ENCODE data around the gene UBAC1.
"Not testable (repeated sequence)": the region's sequence is repeated elsewhere in the genome, so short reads cannot be mapped to it uniquely, and the experiment has no call there.

UBAC1 gene

GRCh38 chr9:135896205-135896604 is 65.0 kb downstream of the UBAC1 start:
- no peak for DNase-seq

DNA sequence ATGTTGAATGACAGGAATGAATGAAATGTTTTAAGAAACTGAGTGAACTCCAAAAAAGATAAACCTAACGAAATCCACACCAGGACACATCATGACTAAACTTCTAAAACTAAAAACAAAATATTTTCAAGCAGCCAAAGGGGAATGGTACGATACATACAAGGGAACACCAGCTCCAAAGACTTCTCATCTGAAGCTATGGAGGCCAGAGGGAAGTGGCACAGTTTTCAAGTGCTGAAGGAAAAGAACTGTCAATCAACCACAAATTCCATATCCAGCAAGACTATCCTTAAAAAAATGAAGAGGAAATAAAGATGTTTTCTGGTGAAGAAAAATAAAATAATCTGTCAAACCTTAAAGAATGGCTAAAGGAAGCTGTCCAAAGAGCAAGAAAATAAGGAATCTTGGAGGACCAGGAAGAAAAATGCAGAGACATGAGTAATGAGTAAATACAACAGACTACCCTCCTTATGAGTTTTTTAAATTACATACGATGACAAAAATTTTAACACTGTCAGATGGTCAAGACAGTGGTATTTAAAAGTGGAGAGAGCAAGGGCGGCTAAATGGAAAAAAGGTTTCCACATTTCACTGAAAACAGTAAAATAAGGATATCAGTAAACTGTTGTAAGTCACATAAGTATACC is 65.8 kb downstream of the UBAC1 start:
- no peak for DNase-seq

GRCh38 chr9:135893104-135893503 is 68.1 kb downstream of the UBAC1 start:
- no peak for DNase-seq

DNA sequence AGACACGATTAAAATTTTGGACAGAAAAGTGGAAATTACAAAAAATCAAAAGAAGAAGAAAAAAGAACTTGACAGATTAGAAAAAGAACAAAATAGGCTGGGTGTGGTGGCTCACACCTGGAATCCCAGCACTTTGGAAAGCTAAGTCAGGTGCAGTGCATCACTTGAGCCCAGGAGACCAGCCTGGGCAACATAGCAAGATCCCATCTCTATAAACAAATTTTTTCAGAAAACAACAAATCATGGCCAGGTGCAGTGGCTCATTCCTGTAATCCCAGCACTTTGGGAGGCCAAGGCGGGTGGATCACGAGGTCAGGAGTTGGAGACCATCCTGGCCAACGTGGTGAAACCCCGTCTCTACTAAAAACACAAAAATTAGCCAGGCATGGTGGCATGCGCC is 68.8 kb downstream of the UBAC1 start:
- not testable (repeated sequence) for DNase-seq

DNA sequence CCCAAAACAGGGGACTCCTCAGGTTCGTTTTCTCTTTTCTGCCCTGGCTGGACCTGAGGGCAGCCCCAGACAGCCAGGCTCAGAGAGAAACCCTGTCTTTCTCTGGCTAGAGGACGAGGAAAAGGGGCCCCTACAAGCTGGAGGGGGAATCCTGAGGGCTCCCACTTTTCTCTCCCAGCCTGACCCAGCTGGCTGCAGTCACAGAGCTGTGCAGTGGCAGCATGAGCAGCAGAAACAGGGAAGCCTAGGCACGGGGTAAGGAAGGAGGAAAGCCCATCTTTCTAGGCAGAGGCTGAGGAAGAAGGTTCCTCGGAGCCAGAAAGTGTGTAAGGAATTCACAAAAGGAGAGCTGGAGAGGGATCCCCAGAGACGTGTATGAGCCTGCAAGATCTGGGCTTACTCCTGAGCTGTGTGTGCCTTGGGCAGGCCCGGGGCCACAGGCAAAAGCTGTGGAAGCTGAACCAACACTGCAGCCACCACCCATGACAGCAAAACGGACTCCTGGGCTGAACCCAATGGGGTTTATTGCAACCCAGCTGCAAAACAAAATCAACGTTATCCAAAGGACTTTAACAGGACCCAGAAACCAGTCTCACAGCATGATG is 70.0 kb downstream of the UBAC1 start:
- no peak for DNase-seq

DNA sequence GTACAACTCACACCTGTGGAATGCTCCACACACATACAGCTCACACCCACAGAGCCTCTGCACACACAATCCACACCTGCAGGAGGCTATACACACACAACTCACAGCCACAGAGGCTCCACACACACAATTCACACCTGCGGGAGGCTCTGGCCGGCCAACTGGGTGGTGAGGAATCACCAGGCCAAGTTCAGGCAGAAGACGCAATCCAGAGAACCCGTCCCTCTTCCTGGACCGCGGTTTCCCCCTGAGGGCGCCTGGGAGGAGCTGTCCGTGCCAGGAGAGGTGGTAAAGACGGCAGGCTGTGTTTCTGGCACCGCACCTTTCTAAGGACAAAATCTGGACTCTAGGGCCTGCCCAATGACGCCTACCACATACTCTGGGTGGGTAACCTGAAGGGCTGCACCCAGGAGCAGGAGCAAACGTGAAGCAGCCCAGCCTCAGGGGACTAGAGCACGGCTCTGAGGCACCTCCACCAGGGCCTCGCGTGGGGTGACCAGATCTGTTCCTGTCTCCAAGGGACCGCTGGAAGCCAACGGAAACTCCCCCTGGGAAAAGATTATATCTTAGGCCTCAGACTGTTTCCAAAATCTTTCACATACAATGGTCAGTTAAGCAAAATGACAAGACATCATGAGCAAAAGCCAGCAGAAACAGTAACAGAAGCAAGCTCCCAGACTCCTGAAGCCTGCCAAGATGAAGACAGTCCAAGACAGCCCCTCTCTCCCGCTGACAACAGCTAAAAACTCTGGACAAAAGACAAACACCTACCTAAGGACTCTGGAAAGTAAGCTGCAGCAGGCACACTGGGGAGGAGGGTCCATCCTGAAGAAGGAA is 70.8 kb downstream of the UBAC1 start:
- no peak for DNase-seq

GRCh38 chr9:135889564-135890189 is 71.5 kb downstream of the UBAC1 start:
- DNase-seq, result no peak

DNA sequence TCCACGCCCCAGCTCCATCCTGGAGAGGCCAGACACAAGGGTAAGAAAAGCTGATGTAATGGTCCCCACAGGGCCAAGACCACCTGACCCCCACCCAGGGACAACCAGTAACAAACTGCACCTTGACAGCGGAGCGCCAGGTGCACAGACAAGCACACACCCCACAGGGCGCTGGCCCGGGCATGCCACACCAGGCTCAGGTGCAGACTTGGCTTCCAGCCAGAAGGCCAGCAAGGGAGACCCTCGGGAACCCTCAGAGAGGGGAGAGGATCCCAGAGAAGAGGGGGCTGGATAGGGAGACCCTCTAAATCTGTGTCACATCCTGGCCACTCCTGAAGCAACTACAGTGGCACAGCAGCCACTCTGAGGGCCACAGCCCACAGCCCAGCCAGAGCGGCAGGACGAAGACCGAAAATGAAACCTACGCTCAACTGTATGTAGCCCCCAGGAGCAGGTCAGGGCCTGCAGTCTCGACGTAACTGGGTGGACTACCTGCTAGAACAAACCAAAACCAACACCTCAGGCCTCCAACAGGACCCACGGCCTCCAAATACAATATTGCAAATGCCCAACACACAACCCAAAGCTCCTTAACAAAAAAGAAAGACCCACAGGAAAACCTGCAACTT is 72.3 kb downstream of the UBAC1 start:
- DNase-seq, result no peak

GRCh38 chr9:135888126-135888765 is 72.9 kb downstream of the UBAC1 start:
- DNase-seq, result no peak

DNA sequence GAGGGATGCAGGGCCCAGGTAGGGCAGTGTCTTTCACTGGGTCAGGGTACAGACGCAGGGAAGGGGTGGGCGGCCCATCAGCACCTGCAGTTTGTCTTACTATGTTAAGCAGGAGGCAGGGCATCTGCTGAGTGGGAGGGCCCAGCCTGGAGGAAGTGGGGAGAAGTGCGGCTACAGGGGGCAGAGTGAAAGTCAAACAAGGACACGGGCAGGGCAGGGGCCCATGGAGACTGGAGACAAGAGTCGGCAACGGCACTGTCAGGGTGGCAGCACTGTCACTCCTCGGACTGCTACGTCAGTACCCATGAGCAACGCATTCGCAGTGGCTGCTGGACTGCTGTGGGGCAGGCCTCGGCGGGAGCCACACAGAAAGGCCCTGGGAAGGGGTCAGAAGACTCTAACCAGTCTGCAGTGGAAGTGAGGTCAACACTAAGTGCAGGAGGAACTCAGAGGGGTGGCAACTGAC is 73.6 kb downstream of the UBAC1 start:
- DNase-seq, result peak; percentile 38

DNA sequence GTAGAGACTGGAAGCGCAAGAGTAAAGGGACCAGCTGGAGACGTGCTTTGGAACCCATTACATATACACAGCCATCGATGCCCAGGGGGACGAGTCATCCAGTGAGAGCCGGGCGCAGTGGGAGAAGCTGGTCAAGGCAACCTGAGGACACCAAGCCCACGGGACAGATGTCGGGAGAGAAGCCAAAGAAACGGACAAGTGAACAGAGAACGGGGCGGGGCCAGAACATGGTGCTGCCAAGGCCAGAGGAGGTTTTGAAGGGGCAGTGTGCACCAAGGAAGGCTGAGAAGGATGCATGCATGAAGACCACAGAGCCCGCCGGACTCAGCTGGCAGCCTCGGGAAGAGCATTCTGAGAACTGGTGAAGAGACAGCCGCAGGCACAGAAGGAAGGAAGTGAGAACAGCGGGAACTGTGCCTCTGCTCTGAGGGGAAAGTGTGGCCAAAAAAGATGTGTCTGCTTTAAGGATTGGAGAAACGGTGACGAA is 74.1 kb downstream of the UBAC1 start:
- DNase-seq, result no peak

DNA sequence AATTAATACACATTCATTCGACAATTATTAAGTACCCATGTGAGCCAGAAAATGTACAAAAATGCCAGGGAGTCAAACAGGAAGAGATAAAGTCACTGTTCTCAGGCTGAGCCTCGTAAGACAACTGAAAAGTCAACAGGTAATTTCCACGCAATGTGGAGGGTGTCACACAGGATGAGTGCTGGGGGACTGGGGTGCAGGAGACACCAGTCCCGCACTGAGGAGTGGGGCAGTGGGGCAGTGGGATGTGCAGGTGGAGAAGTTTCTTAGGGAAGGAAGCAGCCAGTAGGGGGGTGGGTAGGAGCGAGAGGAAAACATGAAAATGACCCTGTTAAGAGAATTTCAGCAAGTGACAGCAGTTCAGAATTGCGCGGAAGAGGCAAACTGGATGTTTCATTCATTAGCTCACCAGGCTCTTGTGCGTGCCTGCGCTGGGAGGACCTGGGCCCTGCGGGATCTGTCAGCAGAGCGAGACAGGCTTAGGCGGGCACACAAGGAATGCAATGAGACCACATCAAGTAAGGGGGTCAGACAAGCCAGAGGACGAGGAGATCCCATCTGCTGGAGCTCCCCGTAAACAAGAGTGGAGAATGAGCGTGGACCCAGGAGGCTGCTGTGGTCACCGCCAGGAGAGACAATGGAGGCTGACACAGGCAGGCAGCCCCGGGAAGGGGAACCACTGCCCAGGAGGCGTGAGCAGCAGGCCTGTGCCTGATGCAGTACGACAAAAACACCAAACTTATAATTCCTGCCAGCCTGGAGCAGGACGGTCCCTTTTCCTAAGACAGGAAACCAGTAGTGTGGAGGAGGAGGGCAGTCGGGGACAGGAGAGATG is 74.8 kb downstream of the UBAC1 start:
- no peak for DNase-seq

- DNase-seq, result no peak
These were observed 75.9 kb downstream of the UBAC1 start for GRCh38 chr9:135885100-135885853.

DNA sequence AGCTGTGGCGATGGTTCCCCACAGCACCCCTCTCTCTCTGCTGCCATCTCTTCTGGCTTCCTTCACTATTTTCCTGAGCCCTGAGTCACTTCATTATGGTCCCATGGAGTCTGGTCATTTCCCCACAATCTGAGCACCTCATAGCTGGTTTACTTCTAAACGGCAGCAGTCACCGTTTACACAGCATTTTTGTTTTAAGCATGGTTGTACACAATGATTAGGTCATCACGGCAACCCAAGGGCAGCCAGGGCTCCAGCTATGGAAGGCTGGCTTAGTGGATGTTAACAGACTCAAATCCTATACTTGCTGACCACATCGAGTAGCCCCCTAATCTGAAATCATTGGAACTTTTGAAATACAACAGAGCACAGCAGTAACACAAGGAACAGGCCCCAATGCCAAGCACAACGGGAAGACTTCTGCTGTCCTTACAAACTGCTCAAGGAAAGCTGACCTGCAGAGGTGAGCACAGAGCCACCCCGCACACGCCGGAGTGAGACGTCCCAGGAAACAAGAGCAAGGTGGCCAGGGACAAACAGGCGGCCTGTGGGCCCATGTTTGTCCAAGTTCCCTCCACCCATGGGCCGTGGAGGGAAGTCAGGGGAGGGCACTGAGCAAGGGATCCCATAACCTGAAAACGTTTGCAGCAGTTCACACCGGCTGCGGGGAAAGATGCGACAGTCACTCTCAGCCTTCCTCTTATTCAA is 76.7 kb downstream of the UBAC1 start:
- DNase-seq, result no peak

DNA sequence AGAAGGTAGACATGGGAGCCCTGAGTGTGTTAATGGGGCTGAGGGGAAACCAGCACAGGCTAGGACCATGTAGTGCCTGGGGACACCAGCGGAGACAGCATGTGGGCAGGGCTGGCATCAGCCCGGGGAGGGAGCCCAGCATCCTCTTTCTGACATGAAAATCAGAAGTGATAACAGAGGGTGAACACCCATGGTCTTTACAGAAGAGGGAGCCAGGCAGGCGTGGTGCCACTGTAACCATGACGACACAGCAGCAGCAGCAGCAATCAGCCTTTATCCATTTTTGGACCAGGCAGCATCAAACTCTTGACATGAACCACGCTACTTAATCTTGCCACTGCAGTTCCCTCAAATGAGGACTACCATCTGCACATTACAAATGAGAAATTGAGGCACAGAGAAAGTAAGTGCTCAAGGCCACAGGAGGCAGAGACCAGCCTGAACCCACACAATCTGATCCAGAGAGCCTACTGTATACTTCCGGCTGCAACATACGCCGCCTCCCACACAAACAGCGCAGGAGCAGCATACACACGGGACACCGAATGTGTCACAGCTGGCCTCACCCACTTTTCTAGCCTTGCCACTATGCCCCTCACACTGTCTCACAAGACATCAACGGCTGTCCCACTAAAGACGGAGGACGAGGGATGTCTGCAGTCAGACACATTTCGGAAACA is 77.6 kb downstream of the UBAC1 start:
- DNase-seq, result no peak

Measured in stimulated activated CD4-positive, alpha-beta T cell treated with anti-CD3 and anti-CD28 coated beads, Interleukin-4, amount 100 ng/mL, for 1 hour (primary cell).